HG03432 (cell line): ENCODE results near the gene POLR3F.
"Not testable (repeated sequence)": the region's sequence is repeated elsewhere in the genome, so short reads cannot be mapped to it uniquely, and the experiment has no call there.

Source experiments
- ATAC-seq: cut with Tn5 transposase; IDR thresholded peaks from one replicate; pipeline ENCODE4 v1.9.1; 2021; ENCODE audit warnings: mild to moderate bottlenecking, moderate library complexity; ENCODE audit not compliant: unreplicated experiment

The POLR3F gene

GRCh38 chr20:18466894-18467730, at the start of gene POLR3F, which contains the start of gene DZANK1:
TSS of gene POLR3F (plus strand) at chr20:18467390. CDS start at chr20:18467507, 117 bp downstream.
TSS of gene DZANK1 (minus strand) at chr20:18467030. CDS start at chr20:18465358, 1,672 bp downstream.
- peak; percentile 99 for ATAC-seq

GRCh38 chr20:18421608-18422007, 45.6 kb upstream of the POLR3F start:
- no peak for ATAC-seq

GRCh38 chr20:18427214-18427613, 40.0 kb upstream of the POLR3F start:
- no peak for ATAC-seq

- ATAC-seq, result no peak
These were observed 38.6 kb upstream of the POLR3F start for GRCh38 chr20:18428490-18429173.

- no peak for ATAC-seq
These were observed 36.9 kb upstream of the POLR3F start for GRCh38 chr20:18430172-18430826.

- ATAC-seq, result no peak
These were observed 36.0 kb upstream of the POLR3F start for GRCh38 chr20:18431206-18431605.

- no peak for ATAC-seq
These were observed 30.3 kb upstream of the POLR3F start for GRCh38 chr20:18436847-18437246.

GRCh38 chr20:18440403-18440802, 26.8 kb upstream of the POLR3F start:
- no peak for ATAC-seq

- ATAC-seq, result no peak
These were observed 23.3 kb upstream of the POLR3F start for GRCh38 chr20:18443886-18444285.

GRCh38 chr20:18456600-18456999, 10.6 kb upstream of the POLR3F start:
- no peak for ATAC-seq

- no peak for ATAC-seq
These were observed 1.5 kb upstream of the POLR3F start for GRCh38 chr20:18465536-18466200.

GRCh38 chr20:18466574-18466893, 656 bp upstream of the POLR3F start:
- peak; percentile 42 for ATAC-seq

- ATAC-seq, result no peak
These were observed 10.0 kb downstream of the POLR3F start for GRCh38 chr20:18477218-18477617.

- ATAC-seq, result no peak
These were observed 10.6 kb downstream of the POLR3F start for GRCh38 chr20:18477821-18478220.

- no peak for ATAC-seq
These were observed 14.4 kb downstream of the POLR3F start for GRCh38 chr20:18481596-18481995.

GRCh38 chr20:18488301-18488700, 21.1 kb downstream of the POLR3F start:
- ATAC-seq, result no peak

GRCh38 chr20:18496042-18496441, 28.9 kb downstream of the POLR3F start:
- ATAC-seq, result no peak

- ATAC-seq, result peak; percentile 98
These were observed 29.8 kb downstream of the POLR3F start, which contains the start of gene RBBP9 for GRCh38 chr20:18496740-18497592. TSS of gene RBBP9 (minus strand) at chr20:18497225. CDS start at chr20:18497167, 58 bp downstream.

GRCh38 chr20:18497603-18498002, 30.4 kb downstream of the POLR3F start:
- ATAC-seq, result no peak

- ATAC-seq, result not testable (repeated sequence)
These were observed 34.5 kb downstream of the POLR3F start for GRCh38 chr20:18501672-18502071.
